C4-2B (cell line): ENCODE results near the gene PRKAG2.

Experiments used
- CTCF ChIP-seq: fragments of 450-650 bp; conservative IDR thresholded peaks from 2 replicates; pipeline ENCODE4 v1.5.1; 2017; ENCODE audit warnings: mild to moderate bottlenecking
- ZFX ChIP-seq: fragments of 450-650 bp; IDR thresholded peaks from 2 replicates; pipeline ENCODE4 v1.6.1; 2017

GRCh38 chr7:151767557-151767956, 109.4 kb downstream of the PRKAG2 start:
- no peak for TF ChIP-seq CTCF
- TF ChIP-seq ZFX, result no peak
